ENCODE results near the gene BHLHE40. TPM values are rescaled to one million over a fixed set of nuclear protein-coding genes. Genes with fewer than 3 reads are reported as not detected.

Gene BHLHE40
- total and polyA plus RNA-seq, 10 of the 15 experiments (the other 5 are each of a cell fraction or from before 2014, with no cell fraction given) = 25.2 to 106 (median 51.4) TPM

DNA sequence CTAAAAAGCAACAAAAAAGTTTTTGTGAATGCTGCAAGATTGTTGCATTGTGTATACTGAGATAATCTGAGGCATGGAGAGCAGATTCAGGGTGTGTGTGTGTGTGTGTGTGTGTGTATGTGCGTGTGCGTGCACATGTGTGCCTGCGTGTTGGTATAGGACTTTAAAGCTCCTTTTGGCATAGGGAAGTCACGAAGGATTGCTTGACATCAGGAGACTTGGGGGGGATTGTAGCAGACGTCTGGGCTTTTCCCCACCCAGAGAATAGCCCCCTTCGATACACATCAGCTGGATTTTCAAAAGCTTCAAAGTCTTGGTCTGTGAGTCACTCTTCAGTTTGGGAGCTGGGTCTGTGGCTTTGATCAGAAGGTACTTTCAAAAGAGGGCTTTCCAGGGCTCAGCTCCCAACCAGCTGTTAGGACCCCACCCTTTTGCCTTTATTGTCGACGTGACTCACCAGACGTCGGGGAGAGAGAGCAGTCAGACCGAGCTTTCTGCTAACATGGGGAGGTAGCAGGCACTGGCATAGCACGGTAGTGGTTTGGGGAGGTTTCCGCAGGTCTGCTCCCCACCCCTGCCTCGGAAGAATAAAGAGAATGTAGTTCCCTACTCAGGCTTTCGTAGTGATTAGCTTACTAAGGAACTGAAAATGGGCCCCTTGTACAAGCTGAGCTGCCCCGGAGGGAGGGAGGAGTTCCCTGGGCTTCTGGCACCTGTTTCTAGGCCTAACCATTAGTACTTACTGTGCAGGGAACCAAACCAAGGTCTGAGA is 4.7 kb downstream of the BHLHE40 start (continued):
- TF ChIP-seq CEBPZ (IDR thresholded peaks at IDR 0.05; ENCODE audit: low read depth, low read length) = no peak
- TF ChIP-seq HDGF (IDR thresholded peaks at IDR 0.05) = peak; percentile 31; the same call in 1 of the 2 replicates

DNA sequence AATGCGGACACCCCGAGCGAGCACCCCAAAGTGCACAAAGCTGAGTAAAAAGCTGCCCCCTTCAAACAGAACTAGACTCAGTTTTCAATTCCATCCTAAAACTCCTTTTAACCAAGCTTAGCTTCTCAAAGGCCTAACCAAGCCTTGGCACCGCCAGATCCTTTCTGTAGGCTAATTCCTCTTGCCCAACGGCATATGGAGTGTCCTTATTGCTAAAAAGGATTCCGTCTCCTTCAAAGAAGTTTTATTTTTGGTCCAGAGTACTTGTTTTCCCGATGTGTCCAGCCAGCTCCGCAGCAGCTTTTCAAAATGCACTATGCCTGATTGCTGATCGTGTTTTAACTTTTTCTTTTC is 5.3 kb downstream of the BHLHE40 start:
- H3K79me2 ChIP-seq (ENCODE audit: control insufficient read depth, insufficient read depth, low read length) = peaks cover 60% of the 10 kb centered on the region

More for the DNA sequence above, 5.3 kb downstream of the BHLHE40 start:
- no peak for TF ChIP-seq CUX1 (IDR thresholded peaks at IDR 0.05; ENCODE audit: insufficient replicate concordance, low read depth, low read length)
- 0 out of 2 replicates have a peak, but pooled peaks have one; percentile 20 for TF ChIP-seq SMAD5 (IDR thresholded peaks at IDR 0.05; ENCODE audit: low read depth)
- no peak for TF ChIP-seq BRCA1 (IDR thresholded peaks at IDR 0.05; ENCODE audit: low read depth, low read length)
- TF ChIP-seq BACH1 (IDR thresholded peaks at IDR 0.05; ENCODE audit: borderline replicate concordance) = 0 out of 2 replicates have a peak, but pooled peaks have one; percentile 15
- peak overlapping the region; percentile 73 for H3K9ac ChIP-seq (ENCODE audit: control insufficient read depth, insufficient read depth, low read length)
- H3K4me2 ChIP-seq (ENCODE audit: control insufficient read depth, insufficient read depth) = peak overlapping the region; percentile 80
- H3K27me3 ChIP-seq (replicated peaks in 1 of 2; ENCODE audit: control insufficient read depth in 2 of 2, insufficient read depth in 2 of 2, low read length in 1 of 2) = no peaks in the 10 kb centered on the region
- peaks cover 37% of the 10 kb centered on the region for H3K4me1 ChIP-seq (ENCODE audit: control insufficient read depth, insufficient read depth, low read length)
- WGBS (ENCODE audit: insufficient coverage, insufficient replicate concordance, low lambda C conversion rate, missing lambda C conversion rate) = under 1% methylated on average over 9 of the region's 9 CpGs
- peak overlapping the region; percentile 87 for H3K27ac ChIP-seq (ENCODE audit: control insufficient read depth, insufficient read depth)
- peaks cover 7 to 13% of the 10 kb centered on the region in 2 experiments for H3K36me3 ChIP-seq (ENCODE audit: control insufficient read depth in 2 of 2, insufficient read depth in 2 of 2, low read length in 1 of 2)
- SMC1A ChIA-PET (ENCODE audit: uncharacterized antibody, unreplicated experiment) = interaction anchor here (0.5 to 13.6 kb wide), 31 partner anchors 7 to 274 kb away, joined by 3 to 186 read pairs (median 13); no protein-coding TSS in a partner anchor
- FAIRE-seq (no peak), ATAC-seq (no peak), DNase-seq (ENCODE audit: low read depth, low spot score) (no peak)
- peak overlapping the region; percentile 86 for H3K4me3 ChIP-seq
- no peaks in the 10 kb centered on the region; the same call in 1 of the 2 replicates for H4K20me1 ChIP-seq (ENCODE audit: control insufficient read depth, insufficient read depth)
- RAD21 ChIA-PET (ENCODE audit: unreplicated experiment) = interaction anchor here (0.5 to 16.1 kb wide), 21 partner anchors 7 to 273 kb away, joined by 3 to 421 read pairs (median 13); partner anchors contain the start of gene BHLHE40
- POLR2A ChIA-PET = interaction anchor here (0.7 to 14.4 kb wide), 20 partner anchors 9 to 262 kb away, joined by 3 to 230 read pairs (median 6); no protein-coding TSS in a partner anchor
- H3K9me3 ChIP-seq (replicated peaks; ENCODE audit: control insufficient read depth, insufficient read depth, low read length) = no peaks in the 10 kb centered on the region
- intact Hi-C loops (cut with micrococcal nuclease; ENCODE audit: unreplicated experiment) (loop anchor here (1.0 to 10.0 kb wide), 5 partner anchors 24 to 480 kb away; no protein-coding TSS in a partner anchor), in situ Hi-C loops (cut with MboI) (loop anchor here (5.0 kb wide), 2 partner anchors 232 to 267 kb away; no protein-coding TSS in a partner anchor)
- CTCF ChIA-PET = interaction anchor here (0.7 to 14.2 kb wide), 20 partner anchors 9 to 274 kb away, joined by 3 to 330 read pairs (median 6); partner anchors contain the start of gene EDEM1
- no TSS peak for BruUV-seq (replicated peaks)
- H2AFZ ChIP-seq (ENCODE audit: control insufficient read depth, low read depth, low read length) = no peak overlapping the region; the same call in 1 of the 2 replicates

Data from GM12878 (cell line).